Hematopoietic multipotent progenitor cell treated with erythropoietin and hydrocortisone succinate and interleukin-3 and kit ligand, for 6 days (in vitro differentiated cells): ENCODE data around the gene ADAMTS12.

Experiments
- DNase-seq: peaks from one replicate; pipeline ENCODE4 v3.0.0-alpha.2; 2015

Gene ADAMTS12

DNA sequence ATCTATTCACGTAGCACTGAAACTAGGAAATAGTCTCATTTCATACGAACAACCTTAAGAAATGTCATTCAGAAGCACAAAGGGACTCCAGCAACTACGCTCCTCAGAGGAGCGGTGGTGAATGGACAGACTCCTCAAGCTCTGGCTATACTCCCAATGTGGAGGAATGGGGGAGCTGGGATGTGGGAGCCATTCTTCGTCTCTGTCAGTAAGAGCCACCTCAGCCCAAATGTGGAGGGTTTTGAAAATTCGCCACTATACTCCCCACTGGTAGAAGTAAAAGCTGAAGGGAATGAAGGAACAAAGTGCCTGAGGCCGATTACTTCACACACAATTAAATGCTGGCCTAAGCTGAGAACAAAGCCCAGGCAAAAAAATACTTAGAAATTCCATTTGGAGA, 96.3 kb downstream of the ADAMTS12 start:
- no peak for DNase-seq

DNA sequence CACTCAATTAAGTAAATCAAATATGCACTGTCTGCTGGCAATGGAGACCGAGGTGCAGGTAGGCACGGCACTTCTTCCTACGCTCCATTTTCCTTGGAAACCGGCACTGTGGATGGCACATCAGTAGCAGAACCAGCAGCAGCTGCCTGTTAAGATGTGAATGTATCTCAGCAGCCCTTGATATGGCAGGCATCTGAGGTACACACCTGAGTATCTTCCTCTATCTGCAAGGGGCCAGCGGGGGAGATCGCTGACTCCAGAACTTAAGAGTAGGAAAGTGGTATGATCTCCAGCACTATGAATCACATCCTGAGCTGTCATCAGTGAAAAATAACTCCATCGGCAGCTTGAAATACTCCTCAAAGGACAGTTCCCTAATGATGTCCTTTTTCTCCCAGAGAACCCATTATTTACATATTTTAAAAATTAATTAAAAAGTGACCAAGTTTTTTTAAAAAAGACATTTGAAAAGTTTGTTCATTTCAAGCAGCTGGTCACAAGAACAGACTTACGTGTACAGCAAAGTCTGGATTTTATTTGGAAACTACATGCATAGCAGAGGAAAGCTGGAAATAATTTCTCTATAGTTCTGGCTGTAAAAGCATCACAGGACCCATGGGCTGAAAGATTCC, 97.1 kb downstream of the ADAMTS12 start:
- no peak for DNase-seq

GRCh38 chr5:33793836-33794549, 97.8 kb downstream of the ADAMTS12 start:
- no peak for DNase-seq

DNA sequence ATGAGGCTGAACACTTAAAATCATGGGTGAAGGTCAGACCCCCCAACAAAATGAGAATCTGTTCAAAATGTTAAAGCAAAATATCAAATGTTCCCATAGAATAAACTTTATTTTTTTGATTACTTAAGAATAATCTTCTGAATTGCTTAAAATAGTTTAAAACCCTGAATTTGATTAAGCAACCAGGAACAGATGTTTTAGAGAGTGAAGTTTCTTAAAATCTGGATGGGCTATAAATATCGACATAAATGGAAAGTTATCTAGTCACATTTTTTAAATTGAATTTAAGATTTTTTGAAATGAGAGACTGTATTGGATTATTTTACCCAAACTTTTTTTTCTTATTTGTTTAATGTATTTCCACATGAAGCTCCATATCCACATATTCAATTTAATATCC, 98.5 kb downstream of the ADAMTS12 start:
- DNase-seq = no peak

DNA sequence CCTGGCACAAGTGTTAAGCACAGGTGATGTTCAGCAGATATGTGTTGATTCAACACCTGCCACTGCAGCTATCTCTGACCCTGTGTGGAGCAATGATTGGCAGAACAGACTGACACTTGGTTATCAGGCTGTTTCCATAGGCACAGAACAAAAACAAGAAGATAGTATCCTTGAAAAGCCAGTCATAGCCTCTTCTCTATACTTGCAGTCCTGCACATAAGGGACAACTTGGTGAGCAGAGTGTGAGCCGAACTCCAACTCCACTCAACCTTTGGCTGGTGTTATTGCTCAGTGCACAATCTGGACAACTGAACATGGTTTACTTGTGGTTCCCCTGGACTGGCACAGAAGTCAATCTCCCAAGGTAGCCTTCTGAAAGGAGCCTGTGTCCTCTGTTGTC, 99.2 kb downstream of the ADAMTS12 start:
- no peak for DNase-seq

GRCh38 chr5:33789567-33789957, 102.2 kb downstream of the ADAMTS12 start:
- DNase-seq = no peak

DNA sequence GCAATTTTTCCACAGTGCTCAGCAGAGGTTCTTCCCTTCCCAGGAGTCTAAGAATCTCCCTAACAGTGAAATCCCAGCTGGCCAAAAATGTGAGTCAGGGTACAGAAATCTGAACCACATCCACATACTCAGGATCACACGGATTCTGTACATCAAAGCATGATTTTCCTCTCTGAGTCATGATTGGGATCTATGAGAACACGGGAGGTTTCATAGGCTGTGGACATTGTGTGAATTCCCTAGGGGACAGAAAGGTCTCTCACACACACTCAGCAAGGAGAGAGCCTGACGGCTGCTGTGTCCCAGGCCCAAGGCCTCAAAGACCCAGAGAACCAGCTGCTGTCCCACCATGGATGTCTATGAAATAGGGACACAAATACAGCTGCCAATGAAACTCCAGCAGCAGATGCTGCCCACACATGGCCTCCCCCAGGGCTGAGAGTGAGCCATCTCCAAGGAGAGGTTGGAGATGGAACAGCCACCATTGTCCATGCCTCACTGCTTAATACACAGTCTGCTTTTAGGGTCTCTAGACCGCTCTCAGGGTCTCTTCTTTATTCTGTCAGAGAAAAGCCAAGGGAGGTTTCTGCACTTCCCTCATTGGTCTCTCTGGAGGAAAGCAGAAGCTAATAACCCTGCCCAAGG, 102.7 kb downstream of the ADAMTS12 start:
- no peak for DNase-seq

DNA sequence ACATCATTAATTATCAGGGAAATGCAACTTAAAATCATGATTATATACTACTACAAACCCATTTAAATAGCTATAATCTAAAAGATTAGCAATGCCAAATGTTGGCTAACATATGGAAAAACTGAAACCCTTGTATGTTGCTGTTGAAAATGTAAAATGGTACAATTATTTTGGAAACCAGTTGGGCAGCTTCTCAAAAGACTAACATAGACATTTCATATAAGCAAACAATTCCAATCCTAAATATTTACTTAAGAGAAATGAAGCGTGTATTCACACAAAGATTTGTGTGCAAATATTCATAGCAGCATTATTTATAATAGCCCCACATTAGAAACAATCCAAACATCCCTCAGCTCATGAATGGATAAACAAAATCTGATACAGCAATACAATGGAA, 106.2 kb downstream of the ADAMTS12 start:
- no peak for DNase-seq

GRCh38 chr5:33781286-33781685, 110.5 kb downstream of the ADAMTS12 start:
- no peak for DNase-seq

GRCh38 chr5:33776151-33776660, 115.6 kb downstream of the ADAMTS12 start:
- DNase-seq = no peak

DNA sequence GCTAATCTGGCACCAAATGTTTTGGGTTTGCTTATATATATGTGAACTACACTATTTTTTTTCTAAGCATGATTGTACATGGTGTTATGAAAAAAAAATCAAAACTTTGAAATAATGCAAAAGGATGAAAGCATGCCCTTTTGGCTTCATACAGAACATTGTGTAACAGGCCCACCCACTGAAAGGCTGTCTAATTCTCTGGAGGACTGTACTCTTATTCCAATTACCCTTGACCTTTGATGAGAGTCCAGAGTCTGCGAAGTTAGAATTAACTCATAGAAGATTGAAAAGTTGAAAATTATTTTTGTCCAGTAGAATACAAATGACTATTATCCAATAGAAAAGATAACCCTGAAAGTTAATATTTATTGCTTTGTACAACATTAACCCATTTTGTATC, 117.4 kb downstream of the ADAMTS12 start:
- no peak for DNase-seq

DNA sequence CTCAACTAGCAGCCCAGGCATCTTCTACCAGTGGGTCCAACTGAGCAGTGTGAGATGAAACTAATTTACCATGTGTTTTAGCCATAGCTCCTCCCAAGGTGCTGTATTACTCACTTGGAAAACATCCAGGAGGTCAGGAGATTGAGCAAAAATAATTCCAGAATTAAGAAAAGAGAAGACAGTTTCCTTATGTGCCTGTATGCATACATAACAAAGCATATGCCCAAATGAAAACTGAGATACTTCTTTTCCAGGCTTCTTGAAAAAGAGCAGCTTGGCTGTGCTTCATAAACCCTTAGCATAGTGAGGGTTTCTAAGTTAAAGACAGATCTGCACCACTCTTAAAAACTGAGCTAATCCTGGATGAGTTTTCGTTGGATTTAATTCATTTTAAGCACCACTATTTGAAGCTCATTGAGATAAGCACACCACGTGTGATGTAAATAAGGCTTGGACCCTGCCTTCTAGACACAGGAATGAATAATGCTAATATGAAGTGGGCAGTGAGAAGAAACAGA, 119.4 kb downstream of the ADAMTS12 start:
- DNase-seq = no peak

GRCh38 chr5:33769968-33770367, 121.8 kb downstream of the ADAMTS12 start:
- no peak for DNase-seq

DNA sequence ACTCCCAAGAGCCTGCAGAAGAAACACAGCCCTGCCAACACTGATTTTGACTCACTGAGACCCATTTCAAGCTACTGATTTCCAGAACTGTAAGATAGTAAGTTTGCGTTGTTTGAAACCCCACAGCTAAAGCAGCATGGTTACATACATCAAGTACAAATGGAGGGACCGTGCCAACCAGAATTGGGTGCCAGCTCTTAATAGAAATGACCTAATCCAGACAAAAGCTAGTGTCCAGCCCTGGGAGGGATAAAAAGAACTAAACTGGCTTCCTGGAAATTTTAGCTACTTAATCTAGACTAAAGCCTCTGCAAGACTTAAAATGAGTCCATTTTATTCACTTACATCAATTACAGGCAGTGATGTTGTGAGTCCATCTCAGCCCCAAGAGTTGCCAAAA, 122.6 kb downstream of the ADAMTS12 start:
- DNase-seq = no peak

GRCh38 chr5:33766023-33766422, 125.8 kb downstream of the ADAMTS12 start:
- no peak for DNase-seq

DNA sequence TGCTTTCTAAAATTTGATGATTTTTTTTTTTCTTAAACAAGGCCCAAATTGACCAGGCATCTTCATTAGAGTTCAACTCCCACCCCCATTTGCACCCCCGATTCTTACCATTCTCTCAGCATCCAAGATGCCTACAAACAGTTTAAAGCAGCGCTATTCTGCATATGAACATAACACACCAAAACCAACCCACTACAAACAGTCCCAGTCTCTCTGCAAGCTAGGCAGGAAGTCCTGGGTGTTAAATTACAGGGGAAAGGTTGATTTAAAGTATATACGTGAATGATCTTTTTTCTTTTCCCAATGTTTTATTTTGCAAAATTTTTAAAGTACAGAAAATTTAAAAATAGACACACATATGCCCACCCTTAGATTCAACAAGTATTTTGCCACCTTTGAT, 127.0 kb downstream of the ADAMTS12 start:
- no peak for DNase-seq

GRCh38 chr5:33763435-33763834, 128.4 kb downstream of the ADAMTS12 start:
- no peak for DNase-seq

- DNase-seq = no peak
Measured at GRCh38 chr5:33762859-33763258, 128.9 kb downstream of the ADAMTS12 start.

DNA sequence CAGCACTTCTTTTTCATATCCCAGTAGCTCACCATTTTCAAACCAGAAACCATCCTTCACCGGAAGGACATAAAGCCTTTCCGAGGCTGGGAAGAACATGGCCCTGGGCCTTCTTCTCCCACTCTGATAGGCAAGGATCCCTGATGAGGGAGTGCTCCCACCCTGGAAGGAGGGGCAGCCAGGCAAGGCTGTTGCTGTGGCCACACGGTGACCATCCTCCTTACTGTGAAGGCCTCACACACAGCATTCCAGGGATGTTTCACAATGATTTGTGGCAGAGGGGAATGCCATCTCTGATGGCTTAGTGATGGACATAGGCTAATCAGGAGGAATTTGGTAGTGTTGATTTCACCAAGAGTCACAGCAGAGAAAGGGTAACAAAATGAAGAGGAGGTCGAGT, 130.7 kb downstream of the ADAMTS12 start:
- DNase-seq = no peak

GRCh38 chr5:33758737-33759136, 133.1 kb downstream of the ADAMTS12 start:
- DNase-seq = no peak

DNA sequence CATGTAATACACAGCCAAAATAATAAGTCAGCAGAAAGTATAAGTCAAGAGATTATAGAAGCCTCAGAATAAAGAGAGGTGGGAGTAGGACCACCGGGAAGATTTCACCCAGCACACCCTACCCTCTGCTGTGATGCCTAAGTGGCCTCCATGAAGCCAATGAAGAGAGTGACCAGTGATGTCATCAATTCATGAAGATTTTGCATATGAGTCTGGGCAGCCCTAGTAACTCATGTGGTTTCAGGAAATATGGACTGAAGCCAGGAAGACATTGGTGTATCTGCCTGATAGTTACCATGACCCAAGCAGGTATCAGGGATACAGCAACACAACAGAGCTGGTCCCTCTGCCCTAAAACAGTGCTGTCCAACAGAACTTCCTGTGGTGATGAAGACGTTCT, 135.3 kb downstream of the ADAMTS12 start:
- no peak for DNase-seq

GRCh38 chr5:33755231-33755630, 136.6 kb downstream of the ADAMTS12 start:
- DNase-seq = no peak

DNA sequence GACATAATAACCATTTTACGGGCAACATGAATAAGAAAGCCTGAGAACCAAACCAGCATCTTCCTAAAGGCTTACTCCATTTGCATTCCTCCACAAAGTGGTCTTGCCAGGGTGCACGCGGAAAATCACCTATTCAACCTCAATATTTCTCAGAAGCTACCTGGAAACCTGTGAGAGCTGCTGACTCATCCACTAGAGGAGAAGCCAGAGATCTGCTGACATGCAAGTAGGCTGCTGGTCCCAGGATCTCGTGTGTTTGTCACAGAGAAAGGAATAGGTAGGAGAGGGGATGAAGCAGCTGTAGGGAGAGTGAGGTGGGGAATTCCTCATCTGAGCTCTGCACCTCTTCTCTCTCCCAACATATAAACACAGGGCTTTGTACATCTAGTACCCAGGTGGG, 138.1 kb downstream of the ADAMTS12 start:
- DNase-seq = no peak

GRCh38 chr5:33748754-33749153, 143.0 kb downstream of the ADAMTS12 start:
- DNase-seq = no peak
